Choroid plexus epithelial cell (primary cell): ENCODE data around the gene GORASP2.

ENCODE experiments used
- DNase-seq: peaks from one replicate; pipeline ENCODE4 v3.0.0-alpha.2; 2010; ENCODE audit warnings: low read depth
- H3K4me3 ChIP-seq: 2 replicates; pipeline ENCODE4 v1.5.1; 2011; ENCODE audit warnings: low read depth, mild to moderate bottlenecking, control low read depth, low read length, moderate library complexity
- CTCF ChIP-seq: conservative IDR thresholded peaks from 2 replicates; pipeline ENCODE4 v1.5.1; 2011; ENCODE audit warnings: low read depth, mild to moderate bottlenecking, control low read depth, inconsistent platforms, low read length, moderate library complexity

GORASP2 gene

GRCh38 chr2:170928824-170929685 is at the start of gene GORASP2:
GORASP2 (plus strand) TSS chr2:170929253; CDS start chr2:170929341, 88 bp downstream.
- peak; percentile 91 for TF ChIP-seq CTCF
- H3K4me3 ChIP-seq: peak within 1 kb of the TSS; percentile 87
- DNase-seq: peak; percentile 100

GRCh38 chr2:170881840-170882239 is 47.2 kb upstream of the GORASP2 start:
- DNase-seq: no peak
- no peak for TF ChIP-seq CTCF
- no peak overlapping the region for H3K4me3 ChIP-seq

- no peak for TF ChIP-seq CTCF
- no peak for DNase-seq
- no peak overlapping the region for H3K4me3 ChIP-seq
Measured at GRCh38 chr2:170882758-170883157, 46.3 kb upstream of the GORASP2 start.

GRCh38 chr2:170883683-170884082 is 45.4 kb upstream of the GORASP2 start:
- no peak overlapping the region for H3K4me3 ChIP-seq
- no peak for DNase-seq
- TF ChIP-seq CTCF: no peak

- no peak overlapping the region for H3K4me3 ChIP-seq
- DNase-seq: no peak
- no peak for TF ChIP-seq CTCF
Measured at GRCh38 chr2:170885130-170885791, 43.8 kb upstream of the GORASP2 start.

GRCh38 chr2:170886386-170886785 is 42.7 kb upstream of the GORASP2 start:
- no peak for TF ChIP-seq CTCF
- no peak overlapping the region for H3K4me3 ChIP-seq
- peak; percentile 60 for DNase-seq
